ENCODE results near the gene TRIO. TPM values are rescaled to one million over a fixed set of nuclear protein-coding genes. Genes with fewer than 3 reads are reported as not detected.

The TRIO gene
- total and polyA plus RNA-seq, 2 of the 8 experiments (the other 6 are each of a cell fraction or from before 2014, with no cell fraction given), result 35.1 to 69.1 TPM

DNA sequence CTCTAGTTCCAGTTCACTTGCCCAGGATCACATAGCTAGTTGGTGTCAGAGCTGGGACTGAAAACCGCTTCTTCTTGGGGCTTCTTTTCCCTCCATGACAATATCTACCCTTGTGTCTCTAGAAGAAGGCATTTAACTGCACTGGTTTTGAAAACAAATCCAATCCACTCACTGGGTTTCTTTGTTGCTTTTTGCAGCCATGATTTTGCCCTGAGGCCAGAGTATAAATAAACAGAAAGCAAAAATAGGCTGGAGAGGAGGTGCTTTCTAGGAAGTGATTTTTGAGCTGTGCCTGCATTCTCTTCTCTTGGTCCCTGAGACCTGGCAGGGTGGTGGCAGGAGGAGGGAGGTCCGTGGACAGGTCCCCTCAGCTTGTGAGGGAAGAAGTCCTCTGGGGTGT lies 6.9 kb upstream of the TRIO start (continued):
- TF ChIP-seq, protein P1, sequence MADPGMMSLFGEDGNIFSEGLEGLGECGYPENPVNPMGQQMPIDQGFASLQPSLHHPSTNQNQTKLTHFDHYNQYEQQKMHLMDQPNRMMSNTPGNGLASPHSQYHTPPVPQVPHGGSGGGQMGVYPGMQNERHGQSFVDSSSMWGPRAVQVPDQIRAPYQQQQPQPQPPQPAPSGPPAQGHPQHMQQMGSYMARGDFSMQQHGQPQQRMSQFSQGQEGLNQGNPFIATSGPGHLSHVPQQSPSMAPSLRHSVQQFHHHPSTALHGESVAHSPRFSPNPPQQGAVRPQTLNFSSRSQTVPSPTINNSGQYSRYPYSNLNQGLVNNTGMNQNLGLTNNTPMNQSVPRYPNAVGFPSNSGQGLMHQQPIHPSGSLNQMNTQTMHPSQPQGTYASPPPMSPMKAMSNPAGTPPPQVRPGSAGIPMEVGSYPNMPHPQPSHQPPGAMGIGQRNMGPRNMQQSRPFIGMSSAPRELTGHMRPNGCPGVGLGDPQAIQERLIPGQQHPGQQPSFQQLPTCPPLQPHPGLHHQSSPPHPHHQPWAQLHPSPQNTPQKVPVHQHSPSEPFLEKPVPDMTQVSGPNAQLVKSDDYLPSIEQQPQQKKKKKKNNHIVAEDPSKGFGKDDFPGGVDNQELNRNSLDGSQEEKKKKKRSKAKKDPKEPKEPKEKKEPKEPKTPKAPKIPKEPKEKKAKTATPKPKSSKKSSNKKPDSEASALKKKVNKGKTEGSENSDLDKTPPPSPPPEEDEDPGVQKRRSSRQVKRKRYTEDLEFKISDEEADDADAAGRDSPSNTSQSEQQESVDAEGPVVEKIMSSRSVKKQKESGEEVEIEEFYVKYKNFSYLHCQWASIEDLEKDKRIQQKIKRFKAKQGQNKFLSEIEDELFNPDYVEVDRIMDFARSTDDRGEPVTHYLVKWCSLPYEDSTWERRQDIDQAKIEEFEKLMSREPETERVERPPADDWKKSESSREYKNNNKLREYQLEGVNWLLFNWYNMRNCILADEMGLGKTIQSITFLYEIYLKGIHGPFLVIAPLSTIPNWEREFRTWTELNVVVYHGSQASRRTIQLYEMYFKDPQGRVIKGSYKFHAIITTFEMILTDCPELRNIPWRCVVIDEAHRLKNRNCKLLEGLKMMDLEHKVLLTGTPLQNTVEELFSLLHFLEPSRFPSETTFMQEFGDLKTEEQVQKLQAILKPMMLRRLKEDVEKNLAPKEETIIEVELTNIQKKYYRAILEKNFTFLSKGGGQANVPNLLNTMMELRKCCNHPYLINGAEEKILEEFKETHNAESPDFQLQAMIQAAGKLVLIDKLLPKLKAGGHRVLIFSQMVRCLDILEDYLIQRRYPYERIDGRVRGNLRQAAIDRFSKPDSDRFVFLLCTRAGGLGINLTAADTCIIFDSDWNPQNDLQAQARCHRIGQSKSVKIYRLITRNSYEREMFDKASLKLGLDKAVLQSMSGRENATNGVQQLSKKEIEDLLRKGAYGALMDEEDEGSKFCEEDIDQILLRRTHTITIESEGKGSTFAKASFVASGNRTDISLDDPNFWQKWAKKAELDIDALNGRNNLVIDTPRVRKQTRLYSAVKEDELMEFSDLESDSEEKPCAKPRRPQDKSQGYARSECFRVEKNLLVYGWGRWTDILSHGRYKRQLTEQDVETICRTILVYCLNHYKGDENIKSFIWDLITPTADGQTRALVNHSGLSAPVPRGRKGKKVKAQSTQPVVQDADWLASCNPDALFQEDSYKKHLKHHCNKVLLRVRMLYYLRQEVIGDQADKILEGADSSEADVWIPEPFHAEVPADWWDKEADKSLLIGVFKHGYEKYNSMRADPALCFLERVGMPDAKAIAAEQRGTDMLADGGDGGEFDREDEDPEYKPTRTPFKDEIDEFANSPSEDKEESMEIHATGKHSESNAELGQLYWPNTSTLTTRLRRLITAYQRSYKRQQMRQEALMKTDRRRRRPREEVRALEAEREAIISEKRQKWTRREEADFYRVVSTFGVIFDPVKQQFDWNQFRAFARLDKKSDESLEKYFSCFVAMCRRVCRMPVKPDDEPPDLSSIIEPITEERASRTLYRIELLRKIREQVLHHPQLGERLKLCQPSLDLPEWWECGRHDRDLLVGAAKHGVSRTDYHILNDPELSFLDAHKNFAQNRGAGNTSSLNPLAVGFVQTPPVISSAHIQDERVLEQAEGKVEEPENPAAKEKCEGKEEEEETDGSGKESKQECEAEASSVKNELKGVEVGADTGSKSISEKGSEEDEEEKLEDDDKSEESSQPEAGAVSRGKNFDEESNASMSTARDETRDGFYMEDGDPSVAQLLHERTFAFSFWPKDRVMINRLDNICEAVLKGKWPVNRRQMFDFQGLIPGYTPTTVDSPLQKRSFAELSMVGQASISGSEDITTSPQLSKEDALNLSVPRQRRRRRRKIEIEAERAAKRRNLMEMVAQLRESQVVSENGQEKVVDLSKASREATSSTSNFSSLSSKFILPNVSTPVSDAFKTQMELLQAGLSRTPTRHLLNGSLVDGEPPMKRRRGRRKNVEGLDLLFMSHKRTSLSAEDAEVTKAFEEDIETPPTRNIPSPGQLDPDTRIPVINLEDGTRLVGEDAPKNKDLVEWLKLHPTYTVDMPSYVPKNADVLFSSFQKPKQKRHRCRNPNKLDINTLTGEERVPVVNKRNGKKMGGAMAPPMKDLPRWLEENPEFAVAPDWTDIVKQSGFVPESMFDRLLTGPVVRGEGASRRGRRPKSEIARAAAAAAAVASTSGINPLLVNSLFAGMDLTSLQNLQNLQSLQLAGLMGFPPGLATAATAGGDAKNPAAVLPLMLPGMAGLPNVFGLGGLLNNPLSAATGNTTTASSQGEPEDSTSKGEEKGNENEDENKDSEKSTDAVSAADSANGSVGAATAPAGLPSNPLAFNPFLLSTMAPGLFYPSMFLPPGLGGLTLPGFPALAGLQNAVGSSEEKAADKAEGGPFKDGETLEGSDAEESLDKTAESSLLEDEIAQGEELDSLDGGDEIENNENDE (IDR thresholded peaks at IDR 0.05; ENCODE audit: insufficient replicate concordance, low read length), result no peak
- no peak for TF ChIP-seq YY1 (IDR thresholded peaks at IDR 0.05; ENCODE audit: low read depth, low read length)
- no peak for TF ChIP-seq CREB1 (IDR thresholded peaks at IDR 0.05)
- no peak for TF ChIP-seq RXRA (IDR thresholded peaks at IDR 0.05; ENCODE audit: insufficient read depth, low read depth, low read length)
- TF ChIP-seq EZH2 (IDR thresholded peaks at IDR 0.05; ENCODE audit: low read depth, low read length, severe bottlenecking), result no peak
- TF ChIP-seq RBBP5 (IDR thresholded peaks at IDR 0.05; ENCODE audit: borderline replicate concordance, low read depth, low read length), result no peak
- TF ChIP-seq, protein P2, sequence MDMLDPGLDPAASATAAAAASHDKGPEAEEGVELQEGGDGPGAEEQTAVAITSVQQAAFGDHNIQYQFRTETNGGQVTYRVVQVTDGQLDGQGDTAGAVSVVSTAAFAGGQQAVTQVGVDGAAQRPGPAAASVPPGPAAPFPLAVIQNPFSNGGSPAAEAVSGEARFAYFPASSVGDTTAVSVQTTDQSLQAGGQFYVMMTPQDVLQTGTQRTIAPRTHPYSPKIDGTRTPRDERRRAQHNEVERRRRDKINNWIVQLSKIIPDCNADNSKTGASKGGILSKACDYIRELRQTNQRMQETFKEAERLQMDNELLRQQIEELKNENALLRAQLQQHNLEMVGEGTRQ (IDR thresholded peaks at IDR 0.05; ENCODE audit: low read length), result no peak
- TF ChIP-seq, protein P3, sequence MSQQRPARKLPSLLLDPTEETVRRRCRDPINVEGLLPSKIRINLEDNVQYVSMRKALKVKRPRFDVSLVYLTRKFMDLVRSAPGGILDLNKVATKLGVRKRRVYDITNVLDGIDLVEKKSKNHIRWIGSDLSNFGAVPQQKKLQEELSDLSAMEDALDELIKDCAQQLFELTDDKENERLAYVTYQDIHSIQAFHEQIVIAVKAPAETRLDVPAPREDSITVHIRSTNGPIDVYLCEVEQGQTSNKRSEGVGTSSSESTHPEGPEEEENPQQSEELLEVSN (IDR thresholded peaks at IDR 0.05), result no peak
- TF ChIP-seq ZNF274 (IDR thresholded peaks at IDR 0.05; ENCODE audit: borderline replicate concordance, extremely low read depth, low read length), result no peak
- TF ChIP-seq TBP (IDR thresholded peaks at IDR 0.05; ENCODE audit: low read depth, low read length), result no peak
